ENCODE measurements around the gene DPH2.

DNA sequence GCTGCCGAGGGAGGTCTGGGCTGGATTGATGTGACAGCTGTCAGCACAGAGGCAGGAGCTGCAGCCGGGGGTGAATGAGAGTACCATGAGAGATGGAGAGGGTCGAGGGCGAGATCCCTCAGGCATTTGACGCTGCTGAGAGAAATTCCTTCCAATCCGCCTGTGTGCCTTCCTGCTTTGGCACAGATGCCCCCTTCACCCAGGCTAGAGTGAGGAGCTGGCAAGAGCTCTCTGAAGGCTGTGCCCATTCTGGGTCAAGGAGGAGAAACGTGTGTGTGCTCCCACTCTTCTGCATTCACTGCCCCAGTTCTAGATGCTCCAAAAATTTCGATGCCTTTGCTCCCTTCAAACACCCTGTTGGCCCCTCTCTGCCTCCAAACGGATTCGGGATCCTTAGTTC is 31.4 kb upstream of the DPH2 start:
- TF ChIP-seq EZH2 (IDR thresholded peaks at IDR 0.05), result no peak
- no peak for TF ChIP-seq FOXP2 (optimal IDR thresholded peaks at IDR 0.05; ENCODE audit: control extremely low read depth, extremely low read length, insufficient read depth)
